WTC11 (cell line): Measurements from ENCODE around the gene HS3ST1.

Source experiments
- CREB1 ChIP-seq: sonication (generic); formaldehyde crosslinking; IDR thresholded peaks from 2 replicates; pipeline ENCODE4 v1.8.0; 2023; ENCODE audit warnings: mild to moderate bottlenecking, missing genetic modification reagents
- CTCF ChIP-seq: fragments of 200-600 bp; IDR thresholded peaks from 2 replicates; pipeline ENCODE4 v1.8.0; 2022; ENCODE audit warnings: antibody characterized with exemption
- E2F4 ChIP-seq: sonication (generic); formaldehyde crosslinking; IDR thresholded peaks from 2 replicates; pipeline ENCODE4 v1.8.1; 2022; ENCODE audit warnings: low read depth, mild to moderate bottlenecking, moderate library complexity, missing genetic modification reagents, borderline replicate concordance
- NFYB ChIP-seq: sonication (generic); formaldehyde crosslinking; conservative IDR thresholded peaks from 2 replicates; pipeline ENCODE4 v1.8.0; 2022; ENCODE audit warnings: low read depth, missing genetic modification reagents
- NR3C1 ChIP-seq: sonication (generic); formaldehyde crosslinking; conservative IDR thresholded peaks from 2 replicates; pipeline ENCODE4 v1.8.1; 2023; ENCODE audit warnings: low read depth, mild to moderate bottlenecking, missing genetic modification reagents
- ZSCAN18 ChIP-seq: fragments of 250-450 bp; sonication (Bioruptor Pico); IDR thresholded peaks from 2 replicates; pipeline ENCODE4 v2.1.2; 2022; ENCODE audit warnings: mild to moderate bottlenecking, moderate library complexity
- TF ChIP-seq, protein P1 (sequence below): sonication (generic); formaldehyde crosslinking; IDR thresholded peaks from 2 replicates; pipeline ENCODE4 v1.8.1; 2023; ENCODE audit warnings: mild to moderate bottlenecking, missing genetic modification reagents

GRCh38 chr4:11412211-11412610 is 16.5 kb downstream of the HS3ST1 start:
- TF ChIP-seq CTCF (no peak), CREB1 (CRISPR knock-in tag) (no peak), ZSCAN18 (no peak), NFYB (CRISPR knock-in tag) (no peak), NR3C1 (CRISPR knock-in tag) (no peak), E2F4 (CRISPR knock-in tag) (no peak)
- TF ChIP-seq, protein P1, sequence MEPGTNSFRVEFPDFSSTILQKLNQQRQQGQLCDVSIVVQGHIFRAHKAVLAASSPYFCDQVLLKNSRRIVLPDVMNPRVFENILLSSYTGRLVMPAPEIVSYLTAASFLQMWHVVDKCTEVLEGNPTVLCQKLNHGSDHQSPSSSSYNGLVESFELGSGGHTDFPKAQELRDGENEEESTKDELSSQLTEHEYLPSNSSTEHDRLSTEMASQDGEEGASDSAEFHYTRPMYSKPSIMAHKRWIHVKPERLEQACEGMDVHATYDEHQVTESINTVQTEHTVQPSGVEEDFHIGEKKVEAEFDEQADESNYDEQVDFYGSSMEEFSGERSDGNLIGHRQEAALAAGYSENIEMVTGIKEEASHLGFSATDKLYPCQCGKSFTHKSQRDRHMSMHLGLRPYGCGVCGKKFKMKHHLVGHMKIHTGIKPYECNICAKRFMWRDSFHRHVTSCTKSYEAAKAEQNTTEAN: no peak
